ENCODE data around the gene GPC5. TPM values are rescaled to one million over a fixed set of nuclear protein-coding genes. Genes with fewer than 3 reads are reported as not detected.

Gene GPC5
- total RNA-seq, 1 donor from 2014 or later = 0.24 TPM

DNA sequence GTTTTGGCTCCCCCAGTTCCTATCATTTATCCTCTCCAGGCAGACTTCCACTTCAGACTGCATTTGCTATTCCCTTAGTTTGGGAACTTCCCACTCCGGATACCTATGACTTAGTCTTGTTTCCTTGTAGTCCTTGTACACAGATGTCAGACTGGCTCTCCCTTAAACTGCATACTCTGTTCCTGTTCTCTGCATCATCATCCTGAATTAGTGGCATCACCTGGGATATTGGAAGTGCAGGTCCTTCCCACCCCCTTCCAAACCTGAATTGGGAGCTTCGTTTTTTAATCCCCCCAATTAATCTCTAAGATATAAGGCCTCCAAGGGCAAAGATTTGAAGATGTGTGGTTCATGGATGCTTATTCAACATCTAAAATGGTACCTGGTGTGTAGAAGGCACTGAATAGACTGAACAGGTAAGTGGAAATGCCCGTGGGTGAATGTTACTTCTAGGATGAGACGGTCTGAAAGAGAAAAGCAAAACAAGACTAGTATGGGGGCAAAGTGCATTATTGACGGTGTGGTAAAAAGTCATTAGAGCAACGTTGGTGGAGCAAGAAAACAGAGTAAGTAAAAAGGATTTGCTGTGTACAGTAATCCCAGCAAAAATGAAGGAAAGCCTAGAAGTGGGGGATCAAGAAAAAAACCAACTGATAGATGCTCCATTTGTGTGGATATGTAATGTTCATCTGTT, 41.4 kb upstream of the GPC5 start:
- intact Hi-C loops (cut with micrococcal nuclease) = no loop called here

DNA sequence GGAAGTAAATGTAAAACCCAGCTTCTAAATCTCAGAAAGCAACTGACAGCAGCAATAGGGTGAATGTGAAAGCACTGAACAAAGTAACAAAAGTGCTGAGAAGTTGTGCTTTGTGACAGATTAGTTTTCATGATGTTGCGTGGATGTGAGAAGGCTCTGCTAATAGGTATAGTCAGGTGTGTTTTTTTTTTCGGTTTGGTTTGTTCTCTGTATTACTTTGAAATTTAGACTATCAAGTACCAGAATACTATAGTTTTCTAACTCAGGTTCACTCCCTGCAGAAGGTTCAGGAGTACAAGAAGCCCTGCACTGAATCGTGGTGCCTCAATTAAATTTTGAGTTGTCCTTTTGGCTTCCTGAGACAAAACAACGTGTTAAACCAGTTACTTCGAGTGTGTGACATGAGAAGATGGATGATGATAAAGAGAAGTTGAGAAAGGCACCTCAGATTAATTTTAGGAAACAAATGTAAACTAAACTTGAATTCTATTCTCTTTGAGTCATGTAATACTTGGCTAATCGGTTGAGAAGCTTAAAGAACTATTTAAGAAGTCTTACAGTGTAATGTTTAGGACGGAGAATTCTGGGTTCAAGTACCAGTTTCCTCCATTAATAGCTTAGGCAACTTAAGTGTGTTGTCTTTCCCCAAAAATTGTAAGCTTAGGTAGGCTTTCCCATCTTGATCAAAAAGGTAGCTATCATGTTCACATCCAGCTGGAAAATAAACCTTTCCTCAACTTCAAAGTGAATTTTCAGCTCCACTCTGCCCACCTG, 40.6 kb upstream of the GPC5 start:
- H3K27me3 Mint-ChIP-seq = no peaks in the 10 kb centered on the region
- ATAC-seq (ENCODE audit: low read depth) (no peak), DNase-seq (no peak)
- H3K4me3 Mint-ChIP-seq = no peak overlapping the region
- intact Hi-C loops (cut with micrococcal nuclease) = no loop called here
- TF ChIP-seq, protein P1, sequence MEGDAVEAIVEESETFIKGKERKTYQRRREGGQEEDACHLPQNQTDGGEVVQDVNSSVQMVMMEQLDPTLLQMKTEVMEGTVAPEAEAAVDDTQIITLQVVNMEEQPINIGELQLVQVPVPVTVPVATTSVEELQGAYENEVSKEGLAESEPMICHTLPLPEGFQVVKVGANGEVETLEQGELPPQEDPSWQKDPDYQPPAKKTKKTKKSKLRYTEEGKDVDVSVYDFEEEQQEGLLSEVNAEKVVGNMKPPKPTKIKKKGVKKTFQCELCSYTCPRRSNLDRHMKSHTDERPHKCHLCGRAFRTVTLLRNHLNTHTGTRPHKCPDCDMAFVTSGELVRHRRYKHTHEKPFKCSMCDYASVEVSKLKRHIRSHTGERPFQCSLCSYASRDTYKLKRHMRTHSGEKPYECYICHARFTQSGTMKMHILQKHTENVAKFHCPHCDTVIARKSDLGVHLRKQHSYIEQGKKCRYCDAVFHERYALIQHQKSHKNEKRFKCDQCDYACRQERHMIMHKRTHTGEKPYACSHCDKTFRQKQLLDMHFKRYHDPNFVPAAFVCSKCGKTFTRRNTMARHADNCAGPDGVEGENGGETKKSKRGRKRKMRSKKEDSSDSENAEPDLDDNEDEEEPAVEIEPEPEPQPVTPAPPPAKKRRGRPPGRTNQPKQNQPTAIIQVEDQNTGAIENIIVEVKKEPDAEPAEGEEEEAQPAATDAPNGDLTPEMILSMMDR (IDR thresholded peaks at IDR 0.05) = no peak
- H3K4me1 Mint-ChIP-seq = peaks cover 4% of the 10 kb centered on the region
- peaks cover 52% of the 10 kb centered on the region for H3K36me3 Mint-ChIP-seq (ENCODE audit: low read depth)
- H3K9me3 Mint-ChIP-seq = no peaks in the 10 kb centered on the region
- ChIA-PET POLR2A (no interaction called here), CTCF (no interaction called here)
- no peak overlapping the region for H3K27ac Mint-ChIP-seq

More for the DNA sequence above, 41.4 kb upstream of the GPC5 start:
- H3K4me3 Mint-ChIP-seq = no peak overlapping the region
- CTCF ChIA-PET = no interaction called here
- DNase-seq (no peak), ATAC-seq (ENCODE audit: low read depth) (no peak)
- H3K4me1 Mint-ChIP-seq = peaks cover 6% of the 10 kb centered on the region
- H3K27me3 Mint-ChIP-seq = no peaks in the 10 kb centered on the region
- H3K36me3 Mint-ChIP-seq (ENCODE audit: low read depth) = peaks cover 58% of the 10 kb centered on the region
- TF ChIP-seq, protein P1 (IDR thresholded peaks at IDR 0.05) = no peak
- POLR2A ChIA-PET = no interaction called here
- no peak overlapping the region for H3K27ac Mint-ChIP-seq
- no peaks in the 10 kb centered on the region for H3K9me3 Mint-ChIP-seq

DNA sequence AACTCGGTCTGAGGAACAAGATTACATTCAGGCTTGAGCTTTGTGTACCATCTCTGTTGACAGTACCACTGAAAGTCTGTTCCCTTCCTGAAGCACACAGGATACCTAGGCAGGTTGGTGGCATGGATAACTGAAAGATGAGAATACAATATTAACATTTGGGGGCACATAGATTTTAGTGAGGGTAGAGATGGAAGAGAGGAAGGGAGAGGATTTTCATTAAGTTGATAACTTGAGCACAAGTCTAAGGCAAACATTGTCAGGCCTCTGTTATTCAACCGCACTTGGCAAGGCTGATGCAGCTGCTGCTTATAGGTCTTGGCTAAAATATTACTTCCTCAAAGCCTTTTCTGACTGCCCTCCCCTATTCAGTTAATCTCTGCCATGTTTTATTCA, 40.0 kb upstream of the GPC5 start:
- intact Hi-C loops (cut with micrococcal nuclease) = no loop called here
- H3K36me3 Mint-ChIP-seq (ENCODE audit: low read depth) = peaks cover 46% of the 10 kb centered on the region
- H3K27ac Mint-ChIP-seq = no peak overlapping the region
- peaks cover 1% of the 10 kb centered on the region for H3K4me1 Mint-ChIP-seq
- TF ChIP-seq, protein P1 (IDR thresholded peaks at IDR 0.05) = no peak
- no peak for ATAC-seq (ENCODE audit: low read depth)
- no peak for DNase-seq
- H3K9me3 Mint-ChIP-seq = no peaks in the 10 kb centered on the region
- ChIA-PET CTCF (no interaction called here), POLR2A (no interaction called here)
- no peaks in the 10 kb centered on the region for H3K27me3 Mint-ChIP-seq
- H3K4me3 Mint-ChIP-seq = no peak overlapping the region

DNA sequence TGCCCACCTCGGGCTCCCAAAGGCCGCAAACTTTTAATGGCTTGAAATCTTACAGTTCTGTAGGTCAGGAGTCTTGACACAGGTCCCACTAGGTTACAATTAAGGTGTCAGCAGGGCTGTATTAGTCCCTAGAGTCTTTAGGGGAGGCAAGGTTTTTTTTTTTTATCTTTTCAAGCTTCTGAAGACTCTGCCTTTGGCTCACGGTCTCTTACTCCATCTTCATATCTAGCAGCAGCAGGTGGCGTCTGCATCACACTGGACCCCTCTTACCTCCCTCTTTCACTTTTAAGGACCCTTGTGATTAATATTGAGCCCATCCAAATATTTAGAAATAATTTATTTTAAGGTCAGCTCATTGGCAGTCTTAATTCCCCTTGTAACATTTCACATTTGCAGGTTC, 39.3 kb upstream of the GPC5 start:
- DNase-seq (no peak), ATAC-seq (ENCODE audit: low read depth) (no peak)
- Mint-ChIP-seq H3K4me3 (no peak overlapping the region), H3K9me3 (no peaks in the 10 kb centered on the region), H3K27me3 (no peaks in the 10 kb centered on the region), H3K36me3 (ENCODE audit: low read depth) (peaks cover 39% of the 10 kb centered on the region), H3K4me1 (peaks cover 1% of the 10 kb centered on the region), H3K27ac (no peak overlapping the region)
- intact Hi-C loops (cut with micrococcal nuclease) = no loop called here
- TF ChIP-seq, protein P1 (IDR thresholded peaks at IDR 0.05) = no peak
- POLR2A ChIA-PET = no interaction called here
- CTCF ChIA-PET = no interaction called here

DNA sequence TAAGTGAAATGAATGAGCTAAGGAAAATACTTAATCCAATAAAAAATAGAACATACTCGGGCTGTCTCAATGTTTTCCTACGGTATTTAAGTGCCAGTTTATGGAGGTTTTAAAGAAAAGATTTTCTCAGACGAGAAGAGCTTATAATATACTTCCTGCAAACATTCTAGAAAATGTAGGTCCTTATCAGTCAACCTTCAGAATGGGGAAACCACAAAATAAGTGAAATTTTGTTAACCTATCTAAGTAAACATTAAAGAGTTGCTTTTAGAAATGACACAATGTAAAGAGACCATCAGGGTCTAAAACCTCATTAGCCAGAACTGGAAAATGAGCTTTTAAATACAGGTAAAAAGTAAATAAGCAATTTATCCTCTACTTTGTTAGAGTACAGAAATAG, 38.8 kb upstream of the GPC5 start:
- DNase-seq (no peak), ATAC-seq (ENCODE audit: low read depth) (no peak)
- intact Hi-C loops (cut with micrococcal nuclease) = no loop called here
- Mint-ChIP-seq H3K4me3 (no peak overlapping the region), H3K27me3 (no peaks in the 10 kb centered on the region), H3K27ac (no peak overlapping the region), H3K4me1 (peaks cover 1% of the 10 kb centered on the region), H3K36me3 (ENCODE audit: low read depth) (peaks cover 33% of the 10 kb centered on the region), H3K9me3 (no peaks in the 10 kb centered on the region)
- ChIA-PET CTCF (no interaction called here), POLR2A (no interaction called here)
- TF ChIP-seq, protein P1 (IDR thresholded peaks at IDR 0.05) = no peak
